Measurements from ENCODE around the gene TMEM200A. TPM values are rescaled to one million over a fixed set of nuclear protein-coding genes. Genes with fewer than 3 reads are reported as not detected.

Gene TMEM200A
- total and polyA plus RNA-seq, 2 donors (not counting 3 experiments of a cell fraction or from before 2014, with no cell fraction given): 0.58 to 0.75 TPM

- TF ChIP-seq POLR2A (IDR thresholded peaks at IDR 0.05; ENCODE audit: low read depth, low read length) (no peak), JUN (IDR thresholded peaks at IDR 0.05; ENCODE audit: borderline replicate concordance, insufficient read depth, insufficient read length, low read depth) (no peak), GATA2 (IDR thresholded peaks at IDR 0.05; ENCODE audit: insufficient read depth, insufficient read length, low read depth, low read length) (no peak), POLR2AphosphoS5 (IDR thresholded peaks at IDR 0.05; ENCODE audit: insufficient read depth, low read depth, low read length) (no peak), FOS (IDR thresholded peaks at IDR 0.05; ENCODE audit: borderline replicate concordance, insufficient read depth, low read length) (no peak), CTCF (IDR thresholded peaks at IDR 0.05; ENCODE audit: extremely low read depth in 1 of 2, insufficient read depth in 1 of 2, low read depth in 1 of 2, low read length in 2 of 2) (no peak), MYC (IDR thresholded peaks at IDR 0.05; ENCODE audit: low read depth, low read length) (no peak), EZH2 (IDR thresholded peaks at IDR 0.05; ENCODE audit: borderline replicate concordance, low read depth, low read length, severe bottlenecking) (no peak), MAX (IDR thresholded peaks at IDR 0.05; ENCODE audit: insufficient read depth, insufficient read length) (no peak)
- no peaks in the 10 kb centered on the region for H3K27me3 ChIP-seq (ENCODE audit: control insufficient read depth in 2 of 2, insufficient read depth in 2 of 2, low read length in 2 of 2)
- no peaks in the 10 kb centered on the region for H3K4me1 ChIP-seq (ENCODE audit: control insufficient read depth, extremely low read depth, insufficient read depth, low read length)
- H3K27ac ChIP-seq (ENCODE audit: insufficient read depth, low read depth, low read length): no peak overlapping the region
- H2AFZ ChIP-seq (ENCODE audit: low read depth, low read length): no peak overlapping the region
- intact Hi-C loops (cut with micrococcal nuclease): no loop called here
- H4K20me1 ChIP-seq (replicated peaks; ENCODE audit: control insufficient read depth, extremely low read depth, insufficient read depth, low read length): no peaks in the 10 kb centered on the region
- H3K79me2 ChIP-seq (ENCODE audit: control insufficient read depth, insufficient read depth, low read length): no peaks in the 10 kb centered on the region
- H3K4me3 ChIP-seq (replicated peaks in 1 of 3; ENCODE audit: insufficient read depth in 1 of 3, low read depth in 1 of 3, low read length in 3 of 3): no peak overlapping the region
- dilution Hi-C loops (cut with MboI; ENCODE audit: extremely low pct_ligation_motif_present, low sequenced_read_pairs): no loop called here
- POLR2A ChIA-PET: no interaction called here
- H3K9me1 ChIP-seq (replicated peaks; ENCODE audit: control insufficient read depth, extremely low read depth, insufficient read depth, low read length): no peaks in the 10 kb centered on the region
- no peak overlapping the region for H3K4me2 ChIP-seq (ENCODE audit: insufficient read depth, low read length)
- no peaks in the 10 kb centered on the region for H3K36me3 ChIP-seq (ENCODE audit: control insufficient read depth in 2 of 2, extremely low read depth in 1 of 2, insufficient read depth in 2 of 2, low read length in 2 of 2)
- CTCF ChIA-PET: no interaction called here
- BruUV-seq (replicated peaks): no TSS peak
- H3K9ac ChIP-seq (replicated peaks; ENCODE audit: extremely low read depth, insufficient read depth, low read length): no peak overlapping the region
- no peak for FAIRE-seq
- DNase-seq (ENCODE audit: low read depth, low spot score): no peak
- no peaks in the 10 kb centered on the region for H3K9me3 ChIP-seq (replicated peaks; ENCODE audit: control insufficient read depth, insufficient read depth, low read length)
These were observed 68.5 kb downstream of the TMEM200A start for GRCh38 chr6:130434174-130434873.

Measured in endothelial cell of umbilical vein (primary cell).